HepG2 (cell line): ENCODE results near the gene CTNNBL1. TPM values are rescaled to one million over a fixed set of nuclear protein-coding genes. Genes with fewer than 3 reads are reported as not detected.
A peak's percentile ranks its signal among the peaks of the same experiment; 100 is the strongest.

Source experiments
- CBX5 ChIP-seq: sonication (generic); formaldehyde crosslinking; IDR thresholded peaks from 2 replicates; pipeline ENCODE4 v1.4.0; 2020; ENCODE audit warnings: missing genetic modification reagents, borderline replicate concordance
- CEBPG ChIP-seq: IDR thresholded peaks from 2 replicates; pipeline ENCODE4 v1.6.1; 2016
- FOSL2 ChIP-seq: sonication (generic); formaldehyde crosslinking; IDR thresholded peaks from 2 replicates; pipeline ENCODE4 v1.4.0; 2020; ENCODE audit warnings: missing genetic modification reagents
- HMGA1 ChIP-seq: sonication (generic); formaldehyde crosslinking; conservative IDR thresholded peaks from 2 replicates; pipeline ENCODE4 v1.4.0; 2020; ENCODE audit warnings: missing genetic modification reagents
- HNF1B ChIP-seq: sonication (generic); formaldehyde crosslinking; IDR thresholded peaks from 2 replicates; pipeline ENCODE4 v1.5.1; 2020; ENCODE audit warnings: mild to moderate bottlenecking, moderate library complexity, missing genetic modification reagents
- HNRNPK ChIP-seq: fragments of 200-400 bp; formaldehyde crosslinking; IDR thresholded peaks from 2 replicates; pipeline ENCODE4 v1.6.1; 2018; ENCODE audit warnings: low read length, low read depth, moderate library complexity, mild to moderate bottlenecking; ENCODE audit not compliant: poor library complexity, severe bottlenecking
- KIAA2018 ChIP-seq: sonication (generic); formaldehyde crosslinking; IDR thresholded peaks from 2 replicates; pipeline ENCODE4 v1.5.0; 2020; ENCODE audit warnings: mild to moderate bottlenecking, missing genetic modification reagents, borderline replicate concordance
- NKX3-1 ChIP-seq: sonication (generic); formaldehyde crosslinking; IDR thresholded peaks from 2 replicates; pipeline ENCODE4 v1.5.0; 2020; ENCODE audit warnings: missing genetic modification reagents
- SMARCC2 ChIP-seq: fragments of 450-650 bp; IDR thresholded peaks from 2 replicates; pipeline ENCODE4 v1.6.1; 2017; ENCODE audit warnings: antibody characterized with exemption, mild to moderate bottlenecking
- SRF ChIP-seq: IDR thresholded peaks from 2 replicates; pipeline ENCODE4 v1.6.1; 2011; ENCODE audit warnings: mild to moderate bottlenecking, low read depth, low read length, moderate library complexity
- STAG1 ChIP-seq: sonication (generic); formaldehyde crosslinking; IDR thresholded peaks from 2 replicates; pipeline ENCODE4 v1.4.0; 2020; ENCODE audit warnings: missing genetic modification reagents
- TMF1 ChIP-seq: sonication (generic); formaldehyde crosslinking; IDR thresholded peaks from 2 replicates; pipeline ENCODE4 v1.8.1; 2022; ENCODE audit warnings: low read depth, missing genetic modification reagents
- ZBTB46 ChIP-seq: sonication (generic); formaldehyde crosslinking; IDR thresholded peaks from 2 replicates; pipeline ENCODE4 v1.4.0; 2020; ENCODE audit warnings: mild to moderate bottlenecking, missing genetic modification reagents, borderline replicate concordance
- ZBTB7A ChIP-seq: sonication (generic); formaldehyde crosslinking; IDR thresholded peaks from 2 replicates; pipeline ENCODE4 v1.8.0; 2022; ENCODE audit warnings: mild to moderate bottlenecking, missing genetic modification reagents
- ZNF205 ChIP-seq: IDR thresholded peaks from 2 replicates; pipeline ENCODE4 v1.6.1; 2018; ENCODE audit warnings: missing biosample characterization, missing genetic modification reagents
- ZNF343 ChIP-seq: sonication (generic); formaldehyde crosslinking; IDR thresholded peaks from 2 replicates; pipeline ENCODE4 v1.4.0; 2020; ENCODE audit warnings: mild to moderate bottlenecking, missing genetic modification reagents
- ZNF569 ChIP-seq: sonication (generic); formaldehyde crosslinking; IDR thresholded peaks from 2 replicates; pipeline ENCODE4 v1.5.0; 2020; ENCODE audit warnings: mild to moderate bottlenecking, missing genetic modification reagents, moderate library complexity, borderline replicate concordance
- ZNF709 ChIP-seq: sonication (generic); formaldehyde crosslinking; IDR thresholded peaks from 2 replicates; pipeline ENCODE4 v1.5.0; 2020; ENCODE audit warnings: mild to moderate bottlenecking, missing genetic modification reagents
- ZNF790 ChIP-seq: sonication (generic); formaldehyde crosslinking; IDR thresholded peaks from 2 replicates; pipeline ENCODE4 v1.8.0; 2022; ENCODE audit warnings: missing genetic modification reagents, mild to moderate bottlenecking, borderline replicate concordance
- polyA plus RNA-seq, 8 experiments: library from polyadenylated mRNA; depleted of rRNA in 3 of 8; stranded (reverse) in 7 of 8; unstranded in 1 of 8; fragments of >200 nt; fragmentation: Illumina TruSeq in 4 of 8; extraction: Trizol in 4 of 8; gene quantifications; 2 replicates each; pipeline versions ENCODE4 v1.2.1 to v1.2.3, GENCODE V29; 2011 to 2016; ENCODE audit warnings: low read depth in 4 of 8, missing spikeins in 1 of 8, mixed read lengths in 1 of 8; ENCODE audit not compliant: insufficient read depth in 1 of 8
- total RNA-seq, 5 experiments: library from RNA; depleted of rRNA; stranded (reverse); fragments of >200 nt; fragmentation: Illumina TruSeq; extraction: Trizol; gene quantifications; 2 replicates each; pipeline ENCODE4 v1.2.3, GENCODE V29; 2016; ENCODE audit warnings: low read depth in 1 of 5

Gene CTNNBL1
- total and polyA plus RNA-seq, 2 of the 13 experiments (the other 11 are each of a cell fraction or from before 2014, with no cell fraction given) = 49.3 to 94.6 TPM

GRCh38 chr20:37901654-37902503 is 208.0 kb downstream of the CTNNBL1 start (continued):
- no peak for TF ChIP-seq KIAA2018 (CRISPR knock-in tag)
- TF ChIP-seq HNF1B (CRISPR knock-in tag) = no peak
- no peak for TF ChIP-seq ZNF205 (CRISPR knock-in tag)
- TF ChIP-seq CBX5 (CRISPR knock-in tag) = no peak
- no peak for TF ChIP-seq ZBTB46 (CRISPR knock-in tag)
- no peak for TF ChIP-seq ZNF790 (CRISPR knock-in tag)
- no peak for TF ChIP-seq SRF
- TF ChIP-seq ZNF343 (CRISPR knock-in tag) = no peak
- peak; percentile 76 for TF ChIP-seq STAG1 (CRISPR knock-in tag)
- TF ChIP-seq ZNF709 (CRISPR knock-in tag) = no peak
- no peak for TF ChIP-seq NKX3-1
- TF ChIP-seq ZBTB7A (CRISPR knock-in tag) = no peak
- no peak for TF ChIP-seq HMGA1 (CRISPR knock-in tag)
- TF ChIP-seq HNRNPK = no peak
- no peak for TF ChIP-seq TMF1 (CRISPR knock-in tag)
- no peak for TF ChIP-seq FOSL2 (CRISPR knock-in tag)
- TF ChIP-seq ZNF569 (CRISPR knock-in tag) = no peak
- no peak for TF ChIP-seq CEBPG
- no peak for TF ChIP-seq SMARCC2
